Sigmoid colon (tissue), 7 donors: ENCODE measurements around the gene HSFY2. TPM values are rescaled to one million over a fixed set of nuclear protein-coding genes. Genes with fewer than 3 reads are reported as not detected.
"Not testable (repeated sequence)": the region's sequence is repeated elsewhere in the genome, so short reads cannot be mapped to it uniquely, and the experiment has no call there.

Experiments
- DNase-seq: peaks from one replicate; pipeline ENCODE4 v3.0.0-alpha.2; 2019
- H3K27ac ChIP-seq, 4 donors: fragments of 200-600 bp; sonication (generic); one replicate each; pipeline ENCODE4 v1.5.1; 2016 to 2019; ENCODE audit warnings: mild to moderate bottlenecking in 1 of 4
- H3K27me3 ChIP-seq, 3 donors: fragments of 200-600 bp; sonication (generic); one replicate each; pipeline ENCODE4 v1.5.1; 2019; ENCODE audit warnings: mild to moderate bottlenecking in 1 of 3
- H3K36me3 ChIP-seq, 4 donors: fragments of 200-600 bp; sonication (generic); one replicate each; pipeline ENCODE4 v1.5.1; 2016 to 2019
- H3K4me1 ChIP-seq, 4 donors: fragments of 200-600 bp; sonication (generic); one replicate each; pipeline ENCODE4 v1.5.1; 2017 to 2019
- H3K4me3 ChIP-seq, 4 donors: fragments of 200-600 bp; sonication (generic); one replicate each; pipeline ENCODE4 v1.5.1; 2017 to 2019; ENCODE audit warnings: mild to moderate bottlenecking in 2 of 4, moderate library complexity in 1 of 4
- H3K9me3 ChIP-seq, 4 donors: fragments of 200-600 bp in 3 of 4; sonication (generic) in 3 of 4; one replicate each; pipeline versions ENCODE4 v1.5.1 to v1.6.1; 2013 to 2019
- WGBS, 2 donors: extraction: QIAGEN DNeasy Blood & Tissue Kit; methylation state at CpG; one replicate each; pipeline ENCODE4 v1.1.7; 2013; 5-methylcytosine and 5-hydroxymethylcytosine counted together
- intact Hi-C: fragments of 100-400 bp; cut with DNase I; formaldehyde crosslinking; loops from one replicate; pipeline ENCODE4 v1.15.1; 2023
- polyA plus RNA-seq, 3 donors: library from polyadenylated mRNA; stranded (reverse); fragments of 200-250 nt; gene quantifications; one replicate each; pipeline ENCODE4 v1.2.3, GENCODE V29; 2013
- small RNA-seq, 3 donors: library from RNA; depleted of rRNA; stranded (forward); fragments of <200 nt; gene quantifications; one replicate each; pipeline ENCODE3, GENCODE V24; 2016
- total RNA-seq, 4 donors: library from RNA; depleted of rRNA; stranded (reverse); fragments of >200 nt; gene quantifications; one replicate each; pipeline ENCODE4 v1.1.0, GENCODE V29; 2016
- donor health status: healthy with polysubstance abuse.
- donor health status: Bipolar disorder and iron deficiency.
- donor health status: healthy.

HSFY2 gene, protein sequence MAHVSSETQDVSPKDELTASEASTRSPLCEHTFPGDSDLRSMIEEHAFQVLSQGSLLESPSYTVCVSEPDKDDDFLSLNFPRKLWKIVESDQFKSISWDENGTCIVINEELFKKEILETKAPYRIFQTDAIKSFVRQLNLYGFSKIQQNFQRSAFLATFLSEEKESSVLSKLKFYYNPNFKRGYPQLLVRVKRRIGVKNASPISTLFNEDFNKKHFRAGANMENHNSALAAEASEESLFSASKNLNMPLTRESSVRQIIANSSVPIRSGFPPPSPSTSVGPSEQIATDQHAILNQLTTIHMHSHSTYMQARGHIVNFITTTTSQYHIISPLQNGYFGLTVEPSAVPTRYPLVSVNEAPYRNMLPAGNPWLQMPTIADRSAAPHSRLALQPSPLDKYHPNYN
- 1 to 10 TPM in 1 of 4 donors, under 1 TPM in 1, not detected in 2; 0.54 to 1.1 TPM for total RNA-seq
- not detected for polyA plus RNA-seq

DNA sequence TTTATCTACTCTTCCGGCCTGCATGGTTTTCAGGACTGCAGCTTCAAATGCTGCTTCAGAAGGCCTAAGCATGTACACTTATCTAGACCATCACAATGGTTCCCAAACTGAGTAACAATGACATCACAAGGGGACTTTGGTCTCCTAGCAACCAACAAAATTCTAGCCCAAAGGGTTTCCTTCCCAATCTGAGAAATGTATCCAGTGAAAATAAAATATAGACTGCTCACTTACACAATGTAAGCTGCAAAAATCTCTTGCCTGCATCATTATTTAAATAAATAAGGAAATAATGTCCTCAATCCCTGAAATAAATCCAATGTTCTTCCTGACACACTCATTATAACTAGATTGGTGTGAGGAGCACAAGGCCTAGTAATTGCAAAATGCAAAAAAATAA lies at the start of gene HSFY2:
Gene HSFY2, minus strand, starts transcription at position 101 of the 400 bp plus-strand sequence. CDS start 117 bp downstream, outside the sequence.
- H3K27me3 ChIP-seq, H3K9me3 ChIP-seq, intact Hi-C loops, H3K4me3 ChIP-seq, H3K36me3 ChIP-seq, H3K4me1 ChIP-seq, H3K27ac ChIP-seq, DNase-seq: not testable (repeated sequence)
- no CpG with 5 or more reads among the region's 1 CpG for WGBS, 2 donors

- H3K4me1 ChIP-seq, H3K27me3 ChIP-seq, H3K9me3 ChIP-seq, intact Hi-C loops, H3K4me3 ChIP-seq, H3K27ac ChIP-seq, DNase-seq, H3K36me3 ChIP-seq: not testable (repeated sequence)
- WGBS, 2 donors, result no CpG with 5 or more reads among the region's 5 CpGs
Measured at GRCh38 chrY:18815751-18816150, 42.2 kb upstream of the HSFY2 start.

GRCh38 chrY:18788757-18789406 lies 15.3 kb upstream of the HSFY2 start:
- H3K4me3 ChIP-seq, DNase-seq, H3K36me3 ChIP-seq, H3K27me3 ChIP-seq, intact Hi-C loops, H3K27ac ChIP-seq, H3K9me3 ChIP-seq, H3K4me1 ChIP-seq: not testable (repeated sequence)
- no CpG with 5 or more reads among the region's 2 CpGs for WGBS, 2 donors

- H3K4me3 ChIP-seq, intact Hi-C loops, H3K36me3 ChIP-seq, H3K27ac ChIP-seq, H3K4me1 ChIP-seq, DNase-seq, H3K27me3 ChIP-seq, H3K9me3 ChIP-seq: not testable (repeated sequence)
- no CpG with 5 or more reads among the region's 2 CpGs for WGBS, 2 donors
Measured at GRCh38 chrY:18754077-18754476, 19.5 kb downstream of the HSFY2 start.

DNA sequence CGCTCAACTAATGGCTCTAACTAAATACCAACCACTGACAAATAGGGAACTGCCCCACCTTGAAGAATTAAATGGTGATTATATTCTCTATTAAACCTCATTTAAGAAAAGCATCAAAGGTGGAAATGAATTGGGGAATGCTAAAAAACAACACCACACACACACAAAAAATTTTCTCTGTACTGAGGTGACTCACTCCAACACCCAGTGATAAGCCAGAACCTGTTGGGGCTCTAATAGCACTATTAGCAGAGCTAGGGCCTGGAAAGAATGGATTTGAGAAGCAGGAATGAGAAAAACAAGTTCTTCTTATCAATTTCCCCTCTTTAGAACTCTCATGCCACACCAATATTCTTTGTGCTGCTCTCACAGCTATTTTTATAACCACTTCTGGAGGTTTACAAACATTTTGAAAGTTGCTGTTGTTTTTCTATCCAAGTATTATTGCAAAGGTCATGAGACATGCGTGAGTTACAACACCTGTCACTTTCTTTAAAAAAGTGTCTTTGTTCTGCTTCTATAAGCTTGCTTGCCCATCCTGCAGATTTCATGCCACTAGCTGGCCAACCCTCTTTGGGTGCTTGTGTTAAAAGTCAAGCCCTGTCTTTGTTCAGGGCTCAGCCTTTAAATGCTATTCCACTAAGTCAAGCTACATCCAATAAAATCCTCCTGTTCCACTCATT lies 20.3 kb downstream of the HSFY2 start:
- H3K4me1 ChIP-seq, DNase-seq: not testable (repeated sequence)

DNA sequence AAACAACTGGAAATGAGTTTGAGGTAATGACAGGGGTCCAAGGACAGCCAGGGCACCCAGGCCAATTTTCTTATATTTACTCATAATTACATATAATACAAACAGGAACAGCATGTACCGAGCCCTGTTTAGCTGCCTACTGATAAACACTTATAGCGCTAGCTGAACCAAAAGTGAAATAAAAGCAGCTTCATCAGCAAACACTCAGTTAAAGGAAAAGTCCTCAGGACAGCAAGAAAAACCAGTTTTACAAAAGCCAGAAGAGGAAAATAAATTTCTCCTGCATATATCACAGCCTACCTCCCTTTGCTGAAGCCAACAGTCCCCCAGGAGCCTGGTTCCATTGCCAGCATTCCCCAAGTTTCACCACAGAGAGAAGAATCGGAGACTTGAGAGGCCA lies 49.8 kb downstream of the HSFY2 start:
- intact Hi-C loops, H3K27me3 ChIP-seq, H3K4me1 ChIP-seq, DNase-seq, H3K36me3 ChIP-seq, H3K27ac ChIP-seq, H3K4me3 ChIP-seq, H3K9me3 ChIP-seq: not testable (repeated sequence)
- no CpG with 5 or more reads among the region's 3 CpGs for WGBS, 2 donors

More for the DNA sequence above, 20.3 kb downstream of the HSFY2 start:
- H3K27ac ChIP-seq, H3K9me3 ChIP-seq, H3K27me3 ChIP-seq, H3K4me3 ChIP-seq, H3K36me3 ChIP-seq, intact Hi-C loops: not testable (repeated sequence)
- WGBS, 2 donors, result no CpG with 5 or more reads among the region's 2 CpGs

Small RNAs within 50 kb of the gene (small RNA-seq; reads per million reads assigned to genes)
- 0 reads per million in 3 donors for gene GPM6BP2

Other genes with a start within 250 kb of the HSFY2 start
- gene HSFY1, start 227.0 kb downstream of the HSFY2 start, total RNA-seq, result not detected
- not detected for gene HSFY1, start 227.0 kb downstream of the HSFY2 start, polyA plus RNA-seq